GM18907 (cell line): ENCODE results near the gene SFTA2.
"Not testable (repeated sequence)": the region's sequence is repeated elsewhere in the genome, so short reads cannot be mapped to it uniquely, and the experiment has no call there.

Source experiments
- ATAC-seq: cut with Tn5 transposase; IDR thresholded peaks from one replicate; pipeline ENCODE4 v1.9.1; 2021; ENCODE audit warnings: mild to moderate bottlenecking, moderate library complexity; ENCODE audit not compliant: unreplicated experiment

The SFTA2 gene

DNA sequence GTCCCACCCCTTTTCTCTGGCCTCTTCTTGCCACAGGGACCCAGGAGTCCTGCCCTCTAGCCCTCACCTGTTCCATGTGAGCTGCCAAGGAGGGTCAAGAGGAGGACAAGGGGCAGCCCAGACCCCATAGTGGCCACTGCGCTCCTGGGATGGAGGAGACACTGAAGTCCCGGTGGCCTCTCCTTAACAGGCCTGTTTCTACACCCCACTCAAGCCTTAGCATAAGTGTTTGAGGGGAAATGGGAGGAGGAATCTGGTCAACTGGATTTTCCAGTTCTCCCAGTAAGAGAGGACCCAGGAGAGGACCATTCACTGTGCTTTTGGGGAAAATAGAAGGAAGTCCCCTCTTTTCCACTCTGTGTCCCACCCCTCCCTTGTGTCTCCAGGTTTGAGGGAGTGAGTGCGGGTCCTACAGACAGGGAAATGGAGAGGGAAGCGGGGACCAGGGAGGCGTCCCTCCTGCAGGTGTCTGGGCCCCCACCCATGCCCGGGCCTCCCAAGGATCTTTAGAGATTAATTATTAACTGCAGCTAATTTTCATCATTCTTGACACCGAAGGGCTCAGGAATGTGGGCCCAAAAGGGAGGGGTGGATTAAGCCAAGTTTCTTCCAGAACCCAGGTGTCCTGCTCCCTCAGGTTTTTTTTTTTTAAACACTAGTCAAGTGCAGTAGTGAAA is at the start of gene SFTA2:
TSS of gene SFTA2 (minus strand) at position 202 of the 677 bp plus-strand sequence. CDS start at position 128, 74 bp downstream.
- no peak for ATAC-seq

- no peak for ATAC-seq
Observed at GRCh38 chr6:30979690-30980089, 47.7 kb upstream of the SFTA2 start.

GRCh38 chr6:30979141-30979540 is 47.2 kb upstream of the SFTA2 start:
- no peak for ATAC-seq

DNA sequence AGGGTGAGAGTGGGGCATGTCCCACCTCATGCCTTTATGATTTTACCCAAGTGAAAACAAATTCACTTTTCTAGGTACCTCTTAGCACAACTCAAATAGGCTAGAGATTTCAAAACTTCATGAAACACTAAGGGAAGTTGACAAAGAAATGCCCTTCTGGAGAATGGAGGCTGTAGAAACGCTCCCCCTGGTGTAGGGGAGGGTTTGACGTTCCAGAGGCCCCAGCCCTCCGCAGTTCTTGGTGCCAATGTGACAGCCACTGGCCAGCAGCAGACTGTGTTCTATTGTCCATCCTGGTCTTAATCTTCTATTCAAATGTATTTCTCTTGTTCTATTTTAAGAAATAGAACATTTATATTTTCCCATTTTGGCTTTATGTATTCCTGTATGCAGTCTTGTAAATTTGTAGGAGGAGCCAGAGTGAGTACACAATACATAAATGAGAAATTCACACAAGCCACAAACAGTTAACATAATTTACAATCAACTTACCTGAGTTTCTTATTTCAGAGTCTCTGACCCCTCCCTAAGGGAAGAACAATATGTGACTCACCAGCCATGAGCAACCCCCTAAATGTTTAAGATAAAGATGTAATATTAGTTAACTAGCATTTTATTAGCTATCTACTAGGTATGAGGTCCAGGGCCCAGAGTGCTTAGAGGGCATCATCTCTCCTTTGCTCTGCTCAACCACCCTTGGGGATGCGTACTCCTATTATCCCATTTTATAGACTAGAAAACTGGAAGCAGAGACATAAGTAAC is 42.7 kb upstream of the SFTA2 start:
- ATAC-seq = no peak

DNA sequence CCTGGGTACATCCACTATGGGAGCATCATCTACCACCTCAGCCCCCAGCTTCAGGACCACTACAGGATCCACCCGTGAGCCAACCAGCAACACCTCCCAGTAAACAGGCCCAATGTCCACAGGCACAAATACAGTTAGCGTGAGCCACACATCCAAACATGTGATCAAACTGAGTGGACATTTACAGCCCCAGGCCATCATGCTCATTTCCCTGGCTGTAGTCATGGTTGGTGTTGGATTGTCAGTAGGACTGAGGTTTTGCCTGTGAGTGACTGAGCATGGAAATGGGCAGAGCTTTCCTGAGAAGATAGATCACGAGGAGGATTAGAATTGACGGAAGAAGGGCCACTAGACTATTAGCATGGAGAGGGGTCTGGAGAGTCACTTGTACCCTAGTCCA is 40.8 kb upstream of the SFTA2 start:
- ATAC-seq = no peak

- no peak for ATAC-seq
Observed at GRCh38 chr6:30970946-30971345, 39.0 kb upstream of the SFTA2 start.

DNA sequence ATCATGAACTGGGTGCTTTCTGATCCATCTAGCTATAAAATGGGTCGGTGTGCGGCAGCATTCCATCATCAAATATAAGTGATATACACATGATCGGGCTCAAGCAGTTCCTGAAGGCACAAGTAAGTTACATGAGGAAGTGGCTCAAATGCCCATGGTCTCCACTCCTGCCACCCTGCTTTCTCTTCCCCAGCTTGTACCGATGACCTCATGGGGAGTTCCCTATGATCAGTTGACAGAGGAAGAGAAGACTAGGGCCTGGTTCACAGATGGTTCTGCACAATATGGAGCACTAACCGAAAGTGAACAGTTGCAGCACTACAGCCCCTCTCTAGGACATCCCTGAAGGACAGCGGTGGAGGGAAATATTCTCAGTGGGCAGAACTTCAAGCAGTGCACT is 37.2 kb upstream of the SFTA2 start:
- not testable (repeated sequence) for ATAC-seq

DNA sequence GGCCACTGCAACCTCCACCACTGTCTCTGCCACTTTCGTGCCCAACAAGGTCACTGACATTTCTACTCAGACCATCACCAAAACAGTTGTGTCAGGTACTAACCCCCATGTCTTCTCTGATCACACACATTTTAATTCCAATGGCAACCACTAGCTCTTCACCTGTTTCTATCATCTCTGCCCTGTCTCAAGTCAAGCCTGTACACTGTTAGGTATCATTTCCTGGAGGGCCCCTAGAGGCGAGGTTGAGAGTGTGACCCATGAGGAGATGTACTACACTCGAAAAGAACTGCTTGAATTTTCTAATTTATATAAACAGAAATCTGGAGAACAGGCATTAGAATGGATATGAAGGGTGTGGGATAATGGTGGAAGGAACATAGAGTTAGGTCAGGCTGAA is 34.2 kb upstream of the SFTA2 start:
- no peak for ATAC-seq

- ATAC-seq = no peak
Observed at GRCh38 chr6:30965140-30965601, 33.2 kb upstream of the SFTA2 start.

DNA sequence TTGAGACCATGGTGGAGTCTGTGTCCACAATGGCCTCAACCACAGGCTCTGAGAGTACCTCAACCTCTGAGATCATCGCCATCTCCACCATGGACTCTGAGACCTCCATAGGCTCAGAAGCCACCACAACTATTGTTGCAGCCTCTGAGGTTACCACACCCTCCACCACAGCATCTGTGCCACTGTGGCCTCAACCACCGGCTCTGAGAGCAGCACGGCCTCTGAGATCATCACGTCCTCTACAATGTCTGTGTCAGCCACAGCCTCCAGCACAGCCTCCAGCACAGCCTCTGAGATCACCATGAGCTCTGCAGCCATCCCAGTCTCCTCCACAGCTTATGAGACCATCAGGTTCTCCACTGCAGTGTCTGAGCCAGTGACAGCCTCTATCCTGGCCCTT is 32.1 kb upstream of the SFTA2 start:
- no peak for ATAC-seq

DNA sequence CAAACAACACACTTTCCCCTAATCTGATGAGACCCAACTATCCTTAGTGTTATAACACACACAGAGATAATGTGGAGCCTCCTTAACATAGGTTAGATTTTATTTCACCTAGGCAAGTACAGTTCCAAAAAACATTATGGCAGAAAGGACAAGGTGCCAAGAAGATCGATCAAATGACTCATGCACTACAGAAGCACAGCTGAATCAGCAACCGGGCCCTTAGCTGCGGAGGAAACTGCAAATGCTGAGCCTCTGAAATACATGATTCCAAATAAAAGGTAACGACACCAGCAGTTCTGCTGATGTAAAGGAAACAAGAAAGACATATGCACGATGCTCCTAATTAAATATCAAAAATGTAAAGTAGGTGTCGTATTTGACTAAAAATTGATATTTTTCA is 31.7 kb upstream of the SFTA2 start:
- ATAC-seq = no peak

DNA sequence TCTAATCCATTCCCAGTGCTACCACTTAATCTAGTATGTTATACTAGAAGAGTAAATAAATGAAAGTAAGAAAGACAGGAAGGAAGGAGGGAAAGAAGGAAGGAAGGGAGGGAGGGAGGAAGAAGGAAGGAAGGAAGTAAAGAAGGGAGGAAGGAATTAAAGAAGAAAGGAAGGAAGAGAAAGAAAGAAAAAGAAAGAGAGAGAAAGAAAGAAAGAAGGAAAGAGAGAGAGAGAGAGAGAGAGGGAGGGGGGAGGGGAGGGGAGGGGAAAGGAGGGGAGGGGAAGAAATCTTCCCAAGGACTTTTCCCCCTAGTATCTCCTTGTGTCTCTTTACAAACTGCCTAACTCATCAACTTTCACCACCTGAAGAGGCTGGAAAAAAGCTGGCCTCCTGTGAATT is 30.7 kb upstream of the SFTA2 start:
- no peak for ATAC-seq

DNA sequence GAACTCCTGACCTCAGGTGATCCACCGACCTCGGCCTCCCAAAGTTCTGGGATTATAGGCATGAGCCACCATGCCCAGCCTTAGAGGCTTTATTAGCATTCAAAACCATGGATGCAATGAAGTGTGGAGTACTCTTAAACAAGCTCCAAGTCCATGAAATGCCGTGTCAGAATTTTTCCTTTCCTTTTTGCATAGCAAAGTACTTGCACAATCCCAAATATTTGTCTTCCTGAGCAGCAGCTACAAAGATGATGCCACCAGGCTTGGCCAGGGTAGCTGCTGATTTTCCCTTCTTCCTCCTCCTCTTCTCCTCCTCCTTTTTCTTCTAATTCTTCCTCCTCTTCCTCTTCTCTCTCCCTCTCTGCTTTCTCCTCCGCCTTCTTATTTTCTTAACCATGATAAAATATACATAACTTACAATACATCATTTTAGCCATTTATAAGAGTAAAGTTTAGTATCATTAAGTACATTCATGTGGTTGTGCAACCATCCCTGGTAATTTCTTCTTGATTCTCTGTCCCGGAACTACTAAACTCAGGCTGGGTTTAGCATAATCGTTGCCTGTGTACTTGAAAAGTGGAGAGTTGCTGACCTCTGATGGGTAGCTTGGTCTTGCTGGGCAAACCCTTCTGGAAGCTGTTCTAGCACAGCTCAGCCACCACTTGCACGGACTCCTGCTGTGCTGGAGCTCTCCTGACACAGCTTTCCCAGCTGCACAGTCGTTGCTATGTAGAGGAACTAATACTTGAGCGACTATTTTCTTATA is 29.1 kb upstream of the SFTA2 start:
- no peak for ATAC-seq

GRCh38 chr6:30957716-30958115 is 25.7 kb upstream of the SFTA2 start:
- no peak for ATAC-seq

- peak; percentile 64 for ATAC-seq
Observed at GRCh38 chr6:30955367-30956042, 23.5 kb upstream of the SFTA2 start.

DNA sequence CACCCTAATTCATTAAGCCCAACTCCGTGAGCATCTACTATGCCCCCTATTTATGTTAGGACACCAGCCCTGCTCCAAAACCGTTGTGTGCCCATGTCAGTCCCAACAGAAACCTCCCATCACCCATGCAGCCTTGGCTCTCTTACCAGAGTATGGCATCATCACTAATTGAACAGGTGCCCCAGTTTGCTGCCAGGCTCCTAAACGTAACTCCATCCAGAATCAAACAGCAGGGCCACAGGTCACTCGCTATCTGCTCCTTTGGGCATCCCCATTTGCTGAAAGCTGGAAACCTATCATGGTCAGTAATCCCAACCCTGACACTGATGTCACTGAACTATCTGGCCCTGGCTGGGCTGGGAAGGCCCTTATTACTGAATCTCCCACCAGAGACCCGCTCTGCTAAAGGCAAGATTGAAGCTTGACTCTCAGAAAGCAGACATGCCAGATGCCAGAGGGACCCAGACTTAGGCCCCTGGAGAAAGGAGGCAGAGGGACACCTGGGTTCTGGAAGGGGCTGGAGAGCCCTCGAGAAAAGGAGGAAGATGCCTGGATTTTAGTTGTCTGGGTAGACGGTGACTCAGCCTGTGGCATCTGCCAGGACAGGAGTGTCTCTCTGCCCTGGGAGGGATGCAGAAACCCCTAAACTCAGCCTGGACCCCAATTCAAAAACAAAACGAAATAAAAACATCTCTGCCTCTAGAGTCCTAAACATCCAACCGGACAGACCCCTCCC is 22.8 kb upstream of the SFTA2 start:
- no peak for ATAC-seq

DNA sequence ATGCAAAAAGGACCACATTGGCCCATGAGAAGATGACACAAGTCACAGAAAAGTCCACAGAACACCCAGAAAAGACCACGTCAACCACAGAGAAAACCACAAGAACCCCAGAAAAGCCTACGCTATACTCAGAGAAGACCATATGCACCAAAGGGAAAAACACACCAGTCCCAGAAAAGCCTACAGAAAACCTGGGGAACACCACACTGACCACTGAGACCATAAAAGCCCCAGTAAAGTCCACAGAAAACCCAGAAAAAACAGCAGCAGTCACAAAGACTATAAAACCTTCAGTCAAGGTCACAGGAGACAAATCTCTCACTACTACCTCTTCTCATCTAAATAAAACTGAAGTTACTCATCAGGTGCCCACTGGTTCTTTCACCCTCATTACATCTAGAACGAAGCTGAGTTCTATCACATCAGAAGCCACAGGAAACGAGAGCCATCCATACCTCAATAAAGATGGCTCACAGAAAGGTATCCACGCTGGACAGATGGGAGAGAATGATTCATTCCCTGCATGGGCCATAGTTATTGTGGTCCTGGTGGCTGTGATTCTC is 20.0 kb upstream of the SFTA2 start:
- ATAC-seq = no peak

- no peak for ATAC-seq
Observed at GRCh38 chr6:30948811-30949210, 16.8 kb upstream of the SFTA2 start.

GRCh38 chr6:30947231-30947630 is 15.3 kb upstream of the SFTA2 start:
- ATAC-seq = no peak

DNA sequence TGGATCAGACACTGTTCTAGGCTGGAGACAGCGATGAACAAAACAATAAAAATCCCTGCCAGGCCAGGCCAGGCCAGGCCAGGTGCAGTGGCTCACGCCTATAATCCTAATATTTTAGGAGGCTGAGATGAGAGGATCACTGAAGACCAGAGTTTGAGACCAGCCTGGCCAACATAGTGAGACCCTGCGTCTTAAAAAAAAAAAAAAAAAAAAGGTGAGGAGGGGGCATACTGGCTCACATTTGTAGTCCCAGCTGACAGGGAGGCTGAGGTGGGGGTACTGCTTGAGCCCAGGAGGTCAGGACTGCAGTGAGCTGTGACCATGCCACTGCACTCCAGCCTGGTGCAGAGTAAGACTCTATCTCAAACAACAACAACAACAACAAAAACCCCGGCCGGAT is 13.3 kb upstream of the SFTA2 start:
- no peak for ATAC-seq
